Upper lobe of left lung (tissue), 6 donors: ENCODE results near the gene TP53BP1. TPM values are rescaled to one million over a fixed set of nuclear protein-coding genes. Genes with fewer than 3 reads are reported as not detected.

ENCODE experiments used
- ATAC-seq, 2 donors: fragments of 200-7000 bp; cut with Tn5 transposase; one replicate each; pipeline ENCODE4 v1.9.1; 2022; ENCODE audit warnings: mild to moderate bottlenecking in 2 of 2, moderate library complexity in 2 of 2; ENCODE audit not compliant: low FRiP score in 2 of 2
- DNase-seq, 2 donors: peaks; one replicate each; pipeline ENCODE4 v3.0.0-alpha.2; 2019 to 2020
- H3K27ac ChIP-seq, 4 donors: fragments of 200-600 bp; sonication (generic); one replicate each; pipeline ENCODE4 v1.5.1; 2016 to 2019
- H3K27me3 ChIP-seq, 4 donors: fragments of 200-600 bp; sonication (generic); one replicate each; pipeline ENCODE4 v1.5.1; 2017 to 2019
- H3K36me3 ChIP-seq, 4 donors: fragments of 200-600 bp; sonication (generic); one replicate each; pipeline ENCODE4 v1.5.1; 2016 to 2019
- H3K4me1 ChIP-seq, 4 donors: fragments of 200-600 bp; sonication (generic); one replicate each; pipeline ENCODE4 v1.5.1; 2018 to 2019
- H3K4me3 ChIP-seq, 4 donors: fragments of 200-600 bp; sonication (generic); one replicate each; pipeline ENCODE4 v1.5.1; 2017 to 2019; ENCODE audit warnings: mild to moderate bottlenecking in 2 of 4, moderate library complexity in 1 of 4
- H3K9me3 ChIP-seq, 4 donors: fragments of 200-600 bp; sonication (generic); one replicate each; pipeline ENCODE4 v1.5.1; 2018 to 2019
- CTCF ChIP-seq, 6 experiments: fragments of 450-650 bp in 4 of 6; fragments of 200-600 bp in 2 of 6; sonication (generic) in 2 of 6; IDR thresholded peaks; one replicate each; pipeline ENCODE4 v1.5.1; 2016 to 2019; ENCODE audit warnings: antibody characterized with exemption in 6 of 6
- EP300 ChIP-seq, 4 donors: sonication (generic); formaldehyde crosslinking; IDR thresholded peaks; one replicate each; pipeline ENCODE4 v1.5.1; 2017; ENCODE audit warnings: antibody characterized with exemption in 4 of 4, control low read depth in 2 of 4
- POLR2A ChIP-seq, 4 donors: fragments of 450-650 bp; IDR thresholded peaks; one replicate each; pipeline ENCODE4 v1.5.1; 2016 to 2017; ENCODE audit warnings: antibody characterized with exemption in 4 of 4, mild to moderate bottlenecking in 2 of 4
- POLR2AphosphoS5 ChIP-seq, 2 donors: sonication (generic); formaldehyde crosslinking; IDR thresholded peaks; one replicate each; pipeline ENCODE4 v1.5.1; 2017; ENCODE audit warnings: antibody characterized with exemption in 2 of 2
- WGBS, 2 donors: methylation state at CpG; one replicate each; pipeline ENCODE4 v1.1.5; 2017 to 2018; 5-methylcytosine and 5-hydroxymethylcytosine counted together
- total RNA-seq, 6 donors: library from RNA; depleted of rRNA in 4 of 6; stranded (reverse); fragments of >200 nt in 4 of 6; gene quantifications; one replicate each; pipeline versions ENCODE4 v1.1.0 to v1.2.1, GENCODE V29; 2016 to 2021
- donor health status: DM: no; HTN: no; CAD: no; lungs with moderate emphysema.
- donor health status: DM: no; HTN: yes; CAD: no; lungs with severe emphysema.

Gene TP53BP1
- total RNA-seq, 6 donors from 2014 or later, result 19.3 to 122 (median 28.7) TPM

DNA sequence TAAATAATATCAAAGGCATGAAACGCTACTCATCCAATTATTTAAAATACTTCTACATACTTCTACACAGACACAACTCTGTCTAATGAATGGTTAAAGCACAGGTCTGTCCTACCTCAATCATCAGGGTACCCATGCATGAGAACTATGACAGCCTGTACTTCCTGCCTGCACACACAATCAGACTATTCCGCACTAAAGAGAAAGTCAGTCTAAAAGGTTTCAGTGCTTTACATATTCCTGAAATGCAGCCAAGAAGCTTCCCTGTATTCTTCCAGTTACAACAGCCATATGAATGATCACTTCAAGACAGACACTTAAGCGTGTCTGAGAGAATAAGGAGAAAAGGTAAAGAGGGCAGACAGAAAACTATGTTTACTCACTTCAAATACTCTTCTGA lies 63.3 kb downstream of the TP53BP1 start:
- Histone ChIP-seq H3K36me3 (peaks cover 0 to 68% (median 23%) of the 10 kb centered on the region in 4 donors), H3K27ac (no peak overlapping the region), H3K27me3 (no peaks in the 10 kb centered on the region), H3K4me1 (no peaks in the 10 kb centered on the region), H3K4me3 (no peak overlapping the region), H3K9me3 (no peaks in the 10 kb centered on the region)
- WGBS, 2 donors, result 45 to 57% methylated on average over 3 of the region's 3 CpGs
- no peak for TF ChIP-seq POLR2AphosphoS5 (IDR thresholded peaks at IDR 0.05)
- TF ChIP-seq CTCF (IDR thresholded peaks at IDR 0.05), result no peak
- TF ChIP-seq POLR2A (IDR thresholded peaks at IDR 0.05), result no peak
- TF ChIP-seq EP300 (IDR thresholded peaks at IDR 0.05), result no peak
- DNase-seq (no peak), ATAC-seq (no peak)

DNA sequence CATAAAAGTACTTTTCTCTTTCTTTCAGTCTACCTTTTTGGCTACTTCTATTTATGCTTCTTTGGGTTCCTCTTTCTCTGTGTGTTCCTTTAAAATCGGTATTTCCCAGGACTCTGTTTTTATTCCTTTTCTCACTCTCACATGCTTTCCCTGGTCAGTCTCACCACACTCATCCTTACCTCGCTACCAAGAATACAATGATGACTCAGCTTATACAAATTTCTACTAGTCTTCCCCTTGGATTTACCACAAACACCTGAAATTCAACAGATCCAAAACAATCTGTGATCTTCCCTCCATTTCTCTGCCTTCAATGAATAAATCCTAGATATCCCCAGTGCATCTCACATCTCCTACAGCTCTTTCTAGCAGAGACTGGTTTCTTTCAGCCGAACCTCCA lies 69.2 kb downstream of the TP53BP1 start:
- H3K4me3 ChIP-seq, result no peak overlapping the region
- H3K27ac ChIP-seq, result no peak overlapping the region
- no peaks in the 10 kb centered on the region for H3K4me1 ChIP-seq
- ATAC-seq (no peak), DNase-seq (no peak)
- H3K9me3 ChIP-seq, result no peaks in the 10 kb centered on the region
- 93% methylated on average over 3 of the region's 3 CpGs for WGBS, 2 donors
- H3K36me3 ChIP-seq, result peaks cover 6 to 83% (median 39%) of the 10 kb centered on the region in 4 donors
- TF ChIP-seq POLR2A (IDR thresholded peaks at IDR 0.05) (no peak), CTCF (IDR thresholded peaks at IDR 0.05) (no peak), EP300 (IDR thresholded peaks at IDR 0.05) (no peak), POLR2AphosphoS5 (IDR thresholded peaks at IDR 0.05) (no peak)
- H3K27me3 ChIP-seq, result no peaks in the 10 kb centered on the region

DNA sequence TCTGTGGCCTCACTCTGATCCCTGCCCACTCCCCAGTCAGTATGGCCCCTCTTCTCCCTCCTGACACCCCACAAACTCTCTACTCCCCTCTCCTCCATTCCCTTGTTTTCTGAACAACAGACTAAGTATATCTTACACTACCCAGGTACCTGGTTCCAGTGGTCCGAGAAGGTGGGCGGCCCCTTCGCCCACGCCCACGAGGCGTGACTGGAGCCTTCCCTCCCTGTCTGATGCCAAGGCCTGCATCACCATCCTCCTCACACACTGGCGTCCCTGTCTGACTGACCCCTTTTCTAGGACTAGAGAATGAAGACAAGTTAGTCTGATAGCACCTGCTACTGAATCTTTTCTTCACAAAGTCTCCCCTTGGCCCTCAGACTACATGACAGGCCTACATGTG lies 72.1 kb downstream of the TP53BP1 start:
- peak in 1 of 2 donors; percentile 57 for DNase-seq
- H3K9me3 ChIP-seq, result no peaks in the 10 kb centered on the region
- no peak for ATAC-seq
- no peaks in the 10 kb centered on the region for H3K4me1 ChIP-seq
- 97 to 98% methylated on average over 7 of the region's 7 CpGs for WGBS, 2 donors
- no peak for TF ChIP-seq CTCF (IDR thresholded peaks at IDR 0.05)
- TF ChIP-seq EP300 (IDR thresholded peaks at IDR 0.05), result no peak
- TF ChIP-seq POLR2AphosphoS5 (IDR thresholded peaks at IDR 0.05), result no peak
- no peak for TF ChIP-seq POLR2A (IDR thresholded peaks at IDR 0.05)
- H3K36me3 ChIP-seq, result peaks cover 6 to 74% (median 32%) of the 10 kb centered on the region in 4 donors
- no peak overlapping the region for H3K4me3 ChIP-seq
- no peak overlapping the region for H3K27ac ChIP-seq
- H3K27me3 ChIP-seq, result no peaks in the 10 kb centered on the region

DNA sequence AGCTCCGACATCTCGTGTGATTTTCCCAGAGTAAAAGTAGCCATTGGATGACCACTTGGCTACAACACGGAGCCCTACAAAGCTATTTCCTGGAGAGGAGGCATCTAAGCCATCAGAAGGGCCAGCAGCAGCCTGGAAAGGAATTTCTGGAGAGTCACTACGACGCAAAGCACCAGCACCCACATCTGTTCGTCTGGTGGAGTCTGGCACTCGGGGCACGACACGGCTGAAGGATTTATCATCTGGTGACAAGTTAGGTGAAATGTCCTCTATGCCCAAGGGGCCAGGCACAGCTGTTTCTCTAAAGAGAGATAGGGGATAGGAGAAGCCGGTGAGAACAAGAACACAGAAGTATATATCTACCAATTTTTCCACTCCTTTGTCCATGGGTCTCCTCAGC lies 72.5 kb downstream of the TP53BP1 start:
- no peak overlapping the region for H3K27ac ChIP-seq
- no peaks in the 10 kb centered on the region for H3K4me1 ChIP-seq
- peaks cover 6 to 75% (median 37%) of the 10 kb centered on the region in 4 donors for H3K36me3 ChIP-seq
- no peak overlapping the region for H3K4me3 ChIP-seq
- ATAC-seq, result no peak
- no peak for TF ChIP-seq POLR2A (IDR thresholded peaks at IDR 0.05)
- no peak for TF ChIP-seq EP300 (IDR thresholded peaks at IDR 0.05)
- TF ChIP-seq POLR2AphosphoS5 (IDR thresholded peaks at IDR 0.05), result no peak
- TF ChIP-seq CTCF (IDR thresholded peaks at IDR 0.05), result no peak
- 92 to 94% methylated on average over 10 of the region's 10 CpGs for WGBS, 2 donors
- H3K9me3 ChIP-seq, result no peaks in the 10 kb centered on the region
- H3K27me3 ChIP-seq, result no peaks in the 10 kb centered on the region
- no peak for DNase-seq

DNA sequence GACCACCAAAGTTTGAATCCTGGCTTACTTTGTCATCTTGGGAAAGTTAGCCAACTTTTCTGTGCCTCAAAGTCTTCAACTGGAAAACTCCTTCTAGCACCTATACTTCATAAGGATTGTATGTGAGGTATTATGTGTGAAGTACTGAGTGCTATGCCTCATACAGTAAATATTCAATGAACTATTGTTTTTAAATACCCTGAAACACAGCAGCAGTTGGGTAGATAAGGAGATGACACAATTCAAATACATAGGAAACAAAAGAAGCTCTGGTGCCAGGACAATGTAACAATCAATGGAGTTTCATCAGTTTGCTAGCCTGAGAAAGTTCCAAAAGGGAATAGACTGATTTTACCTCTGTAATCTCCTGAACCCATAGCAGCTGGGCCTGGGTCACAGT lies 78.8 kb downstream of the TP53BP1 start:
- TF ChIP-seq POLR2AphosphoS5 (IDR thresholded peaks at IDR 0.05) (no peak), EP300 (IDR thresholded peaks at IDR 0.05) (no peak), POLR2A (IDR thresholded peaks at IDR 0.05) (no peak)

More for the DNA sequence above, 78.8 kb downstream of the TP53BP1 start:
- Histone ChIP-seq H3K36me3 (peaks cover under 1 to 80% (median 29%) of the 10 kb centered on the region in 4 donors), H3K4me3 (no peak overlapping the region), H3K27me3 (no peaks in the 10 kb centered on the region), H3K4me1 (no peaks in the 10 kb centered on the region), H3K27ac (no peak overlapping the region), H3K9me3 (no peaks in the 10 kb centered on the region)
- ATAC-seq (no peak), DNase-seq (no peak)
